Central memory CD8-positive, alpha-beta T cell (primary cell): ENCODE data around the gene SNX25.

Source experiments
- ATAC-seq: fragments of 150-1000 bp; cut with Tn5 transposase; replicated peaks from 2 replicates; pipeline ENCODE4 v1.10.0; 2022; ENCODE audit warnings: mild to moderate bottlenecking, moderate FRiP score, moderate number of reproducible peaks; ENCODE audit not compliant: poor library complexity, severe bottlenecking; ENCODE audit errors: extremely low read depth
- DNase-seq, 2 donors: peaks; one replicate each; pipeline ENCODE4 v3.0.0; 2021; ENCODE audit warnings: low spot score in 2 of 2
- H3K27ac Mint-ChIP-seq: one replicate; pipeline ENCODE4 v1.8.0; 2022; ENCODE audit warnings: low read depth, mild to moderate bottlenecking, moderate library complexity, mixed read lengths
- H3K27me3 Mint-ChIP-seq: one replicate; pipeline ENCODE4 v1.8.0; 2022; ENCODE audit warnings: mixed read lengths
- H3K36me3 Mint-ChIP-seq: one replicate; pipeline ENCODE4 v1.8.0; 2022; ENCODE audit warnings: mild to moderate bottlenecking, moderate library complexity, mixed read lengths; ENCODE audit not compliant: insufficient read depth
- H3K4me1 Mint-ChIP-seq: one replicate; pipeline ENCODE4 v1.8.0; 2022; ENCODE audit warnings: mixed read lengths
- H3K4me3 Mint-ChIP-seq: one replicate; pipeline ENCODE4 v1.8.0; 2022; ENCODE audit warnings: mild to moderate bottlenecking, moderate library complexity, mixed read lengths
- H3K9me3 Mint-ChIP-seq: one replicate; pipeline ENCODE4 v1.8.0; 2022; ENCODE audit warnings: mixed read lengths

The SNX25 gene

GRCh38 chr4:185285632-185286393 is 76.4 kb downstream of the SNX25 start:
- no peaks in the 10 kb centered on the region for H3K4me1 Mint-ChIP-seq
- H3K4me3 Mint-ChIP-seq: no peak overlapping the region

GRCh38 chr4:185286571-185286970 is 77.2 kb downstream of the SNX25 start:
- H3K4me1 Mint-ChIP-seq: no peaks in the 10 kb centered on the region
- H3K27me3 Mint-ChIP-seq: no peaks in the 10 kb centered on the region
- peaks cover 4% of the 10 kb centered on the region for H3K36me3 Mint-ChIP-seq
- no peak overlapping the region for H3K27ac Mint-ChIP-seq
- H3K4me3 Mint-ChIP-seq: no peak overlapping the region
- no peak for ATAC-seq
- no peaks in the 10 kb centered on the region for H3K9me3 Mint-ChIP-seq
- no peak for DNase-seq

More at GRCh38 chr4:185285632-185286393, 76.4 kb downstream of the SNX25 start:
- ATAC-seq (no peak), DNase-seq (no peak)
- Mint-ChIP-seq H3K36me3 (peaks cover 2% of the 10 kb centered on the region), H3K27me3 (no peaks in the 10 kb centered on the region), H3K27ac (no peak overlapping the region), H3K9me3 (no peaks in the 10 kb centered on the region)

GRCh38 chr4:185287031-185287430 is 77.6 kb downstream of the SNX25 start:
- Mint-ChIP-seq H3K27ac (no peak overlapping the region), H3K27me3 (no peaks in the 10 kb centered on the region), H3K9me3 (no peaks in the 10 kb centered on the region), H3K36me3 (peaks cover 6% of the 10 kb centered on the region), H3K4me3 (no peak overlapping the region), H3K4me1 (no peaks in the 10 kb centered on the region)
- DNase-seq (no peak), ATAC-seq (no peak)

GRCh38 chr4:185290018-185290607 is 80.7 kb downstream of the SNX25 start:
- no peaks in the 10 kb centered on the region for H3K27me3 Mint-ChIP-seq

GRCh38 chr4:185290656-185291055 is 81.3 kb downstream of the SNX25 start:
- Mint-ChIP-seq H3K36me3 (peaks cover 12% of the 10 kb centered on the region), H3K9me3 (no peaks in the 10 kb centered on the region), H3K4me1 (no peaks in the 10 kb centered on the region), H3K27me3 (no peaks in the 10 kb centered on the region), H3K4me3 (no peak overlapping the region), H3K27ac (no peak overlapping the region)
- no peak for DNase-seq
- ATAC-seq: no peak

More at GRCh38 chr4:185290018-185290607, 80.7 kb downstream of the SNX25 start:
- Mint-ChIP-seq H3K9me3 (no peaks in the 10 kb centered on the region), H3K4me3 (no peak overlapping the region), H3K4me1 (no peaks in the 10 kb centered on the region), H3K36me3 (peaks cover 10% of the 10 kb centered on the region), H3K27ac (no peak overlapping the region)
- ATAC-seq (no peak), DNase-seq (no peak)

GRCh38 chr4:185293202-185293601 is 83.8 kb downstream of the SNX25 start:
- Mint-ChIP-seq H3K36me3 (peaks cover 16% of the 10 kb centered on the region), H3K4me3 (no peak overlapping the region), H3K9me3 (no peaks in the 10 kb centered on the region), H3K27ac (no peak overlapping the region), H3K4me1 (no peaks in the 10 kb centered on the region), H3K27me3 (no peaks in the 10 kb centered on the region)
- ATAC-seq: no peak
- no peak for DNase-seq

- DNase-seq: no peak
- no peak overlapping the region for H3K27ac Mint-ChIP-seq
- H3K9me3 Mint-ChIP-seq: no peaks in the 10 kb centered on the region
- H3K27me3 Mint-ChIP-seq: no peaks in the 10 kb centered on the region
- H3K36me3 Mint-ChIP-seq: peaks cover 16% of the 10 kb centered on the region
- no peaks in the 10 kb centered on the region for H3K4me1 Mint-ChIP-seq
- ATAC-seq: no peak
- no peak overlapping the region for H3K4me3 Mint-ChIP-seq
Measured at GRCh38 chr4:185296665-185297460, 87.5 kb downstream of the SNX25 start.

GRCh38 chr4:185298728-185299430 is 89.5 kb downstream of the SNX25 start:
- DNase-seq (no peak), ATAC-seq (no peak)
- H3K36me3 Mint-ChIP-seq: peaks cover 10% of the 10 kb centered on the region
- no peak overlapping the region for H3K27ac Mint-ChIP-seq
- H3K4me3 Mint-ChIP-seq: no peak overlapping the region
- H3K9me3 Mint-ChIP-seq: no peaks in the 10 kb centered on the region
- no peaks in the 10 kb centered on the region for H3K4me1 Mint-ChIP-seq
- no peaks in the 10 kb centered on the region for H3K27me3 Mint-ChIP-seq

GRCh38 chr4:185304541-185304940 is 95.1 kb downstream of the SNX25 start:
- no peaks in the 10 kb centered on the region for H3K4me1 Mint-ChIP-seq
- DNase-seq (no peak), ATAC-seq (no peak)
- H3K4me3 Mint-ChIP-seq: no peak overlapping the region
- H3K27me3 Mint-ChIP-seq: no peaks in the 10 kb centered on the region
- H3K27ac Mint-ChIP-seq: no peak overlapping the region
- H3K36me3 Mint-ChIP-seq: peaks cover 2% of the 10 kb centered on the region
- no peaks in the 10 kb centered on the region for H3K9me3 Mint-ChIP-seq

GRCh38 chr4:185304944-185305690 is 95.7 kb downstream of the SNX25 start:
- Mint-ChIP-seq H3K4me3 (no peak overlapping the region), H3K36me3 (peaks cover 4% of the 10 kb centered on the region), H3K27me3 (no peaks in the 10 kb centered on the region), H3K9me3 (no peaks in the 10 kb centered on the region), H3K4me1 (no peaks in the 10 kb centered on the region), H3K27ac (no peak overlapping the region)
- DNase-seq (no peak), ATAC-seq (no peak)

- Mint-ChIP-seq H3K27ac (no peak overlapping the region), H3K27me3 (no peaks in the 10 kb centered on the region), H3K36me3 (peaks cover 7% of the 10 kb centered on the region), H3K4me3 (no peak overlapping the region), H3K4me1 (no peaks in the 10 kb centered on the region), H3K9me3 (no peaks in the 10 kb centered on the region)
- no peak for DNase-seq
- ATAC-seq: no peak
Measured at GRCh38 chr4:185305979-185306442, 96.6 kb downstream of the SNX25 start.
